Aorta (tissue), 5 donors: Measurements from ENCODE around the gene AKAP6. TPM values are rescaled to one million over a fixed set of nuclear protein-coding genes. Genes with fewer than 3 reads are reported as not detected.

Source experiments
- ATAC-seq: fragments of 200-7000 bp; cut with Tn5 transposase; one replicate; pipeline ENCODE4 v1.9.1; 2022; ENCODE audit warnings: moderate library complexity; ENCODE audit not compliant: low FRiP score
- DNase-seq, 2 donors: peaks; one replicate each; pipeline ENCODE4 v3.0.0-alpha.2; 2020
- H3K27ac ChIP-seq, 2 donors: one replicate each; pipeline ENCODE4 v1.5.1; 2013; ENCODE audit warnings: low read length in 2 of 2, mild to moderate bottlenecking in 2 of 2, moderate library complexity in 2 of 2, control low read depth in 1 of 2, inconsistent platforms in 1 of 2, low read depth in 1 of 2
- H3K27me3 ChIP-seq, 2 donors: one replicate each; pipeline ENCODE4 v1.6.1; 2013; ENCODE audit warnings: control low read depth in 1 of 2, low read length in 1 of 2, mild to moderate bottlenecking in 1 of 2, moderate library complexity in 1 of 2; ENCODE audit not compliant: insufficient read depth in 2 of 2, control insufficient read depth in 1 of 2
- H3K36me3 ChIP-seq, 2 donors: one replicate each; pipeline ENCODE4 v1.6.1; 2013; ENCODE audit warnings: control low read depth in 1 of 2, low read length in 1 of 2, mild to moderate bottlenecking in 1 of 2; ENCODE audit not compliant: insufficient read depth in 2 of 2, control insufficient read depth in 1 of 2
- H3K4me1 ChIP-seq, 2 donors: one replicate each; pipeline ENCODE4 v1.6.1; 2013; ENCODE audit warnings: low read length in 2 of 2, control low read depth in 1 of 2, mild to moderate bottlenecking in 1 of 2, moderate library complexity in 1 of 2; ENCODE audit not compliant: insufficient read depth in 2 of 2, control insufficient read depth in 1 of 2
- H3K4me3 ChIP-seq, 2 donors: one replicate each; pipeline ENCODE4 v1.5.1; 2013; ENCODE audit warnings: low read length in 2 of 2, control low read depth in 1 of 2, mild to moderate bottlenecking in 1 of 2
- H3K9me3 ChIP-seq: one replicate; pipeline ENCODE4 v1.6.1; 2013; ENCODE audit warnings: mild to moderate bottlenecking, low read length; ENCODE audit not compliant: control insufficient read depth
- WGBS, 2 donors: extraction: QIAGEN DNeasy Blood & Tissue Kit; methylation state at CpG; one replicate each; pipeline ENCODE4 v1.1.7; 2013; 5-methylcytosine and 5-hydroxymethylcytosine counted together
- intact Hi-C, 2 donors: fragments of 100-400 bp; cut with DNase I; formaldehyde crosslinking; loops; one replicate each; pipeline versions ENCODE4 v1.14.2 to v1.15.0; 2022
- polyA plus RNA-seq, 2 donors: library from polyadenylated mRNA; stranded (reverse); fragments of 200-250 nt; gene quantifications; one replicate each; pipeline ENCODE4 v1.2.3, GENCODE V29; 2013
- total RNA-seq, 2 donors: library from RNA; stranded (reverse); fragmentation: NEBNext Ultra II Directional; extraction: Animal tissue kit (Norgen Biotek cat#: 25700); gene quantifications; one replicate each; pipeline ENCODE4 v1.2.1, GENCODE V29; 2021
- donor health status: healthy with polysubstance abuse.
- donor health status: Bipolar disorder and iron deficiency.
- donor health status: DM: no; HTN: no; CAD: no.
- donor health status: DM: no; HTN: no; CAD: no.
- donor health status: DM: yes; HTN: yes; CAD: no.

The AKAP6 gene
- total and polyA plus RNA-seq, 4 donors = 7.4 to 211 (median 46.6) TPM

DNA sequence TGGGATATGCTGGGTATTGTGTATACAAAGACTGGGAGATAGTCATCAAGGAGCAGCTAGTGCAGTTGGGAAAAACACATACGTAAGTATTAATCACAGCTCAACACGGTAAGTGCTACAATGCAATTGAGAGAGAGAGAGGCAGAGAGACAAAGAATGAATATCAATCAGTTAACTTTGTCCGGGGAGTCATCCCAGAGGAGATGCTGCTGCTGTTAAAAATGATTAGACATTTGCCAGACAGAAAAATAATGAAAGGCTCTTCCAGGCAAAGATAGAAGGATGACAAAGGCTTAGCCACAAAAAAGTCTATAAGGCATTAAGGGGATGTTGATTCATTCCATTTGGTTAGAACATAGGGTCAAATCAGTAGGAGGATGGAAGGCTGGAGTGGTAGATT lies 45.1 kb downstream of the AKAP6 start:
- Histone ChIP-seq H3K27me3 (no peaks in the 10 kb centered on the region), H3K27ac (no peak overlapping the region), H3K4me1 (no peaks in the 10 kb centered on the region), H3K36me3 (no peaks in the 10 kb centered on the region), H3K4me3 (no peak overlapping the region), H3K9me3 (no peaks in the 10 kb centered on the region)
- DNase-seq = no peak
- 86 to 95% methylated on average over 3 of the region's 3 CpGs for WGBS, 2 donors
- intact Hi-C loops = loop anchor here in 1 of 2 donors (5.0 kb wide), 1 partner anchor 43 kb away; no protein-coding TSS in a partner anchor
- no peak for ATAC-seq

DNA sequence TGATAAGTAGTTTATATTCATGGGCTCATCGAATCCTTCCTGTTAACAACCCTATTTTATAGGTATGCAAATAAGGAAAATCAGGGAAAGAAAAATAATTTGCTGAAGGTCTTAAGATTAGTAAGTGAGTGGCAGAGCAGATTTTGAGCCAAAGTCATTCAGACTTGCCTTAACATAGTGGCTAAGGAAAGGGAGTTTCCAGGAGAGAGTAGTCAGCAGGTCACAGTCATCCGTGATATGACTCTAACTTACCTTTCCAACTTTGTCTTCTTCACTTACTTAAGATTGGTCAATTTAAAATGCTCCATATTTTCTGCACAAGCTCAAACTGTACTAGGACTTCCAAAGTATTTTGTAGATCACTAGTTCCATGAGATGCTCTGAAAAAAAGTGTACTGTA lies 46.6 kb downstream of the AKAP6 start:
- H3K4me3 ChIP-seq = no peak overlapping the region
- no peak for DNase-seq
- H3K4me1 ChIP-seq = no peaks in the 10 kb centered on the region
- no peaks in the 10 kb centered on the region for H3K27me3 ChIP-seq
- H3K36me3 ChIP-seq = no peaks in the 10 kb centered on the region
- H3K9me3 ChIP-seq = no peaks in the 10 kb centered on the region
- 87 to 95% methylated on average over 2 of the region's 2 CpGs for WGBS, 2 donors
- no peak overlapping the region for H3K27ac ChIP-seq
- ATAC-seq = no peak
- intact Hi-C loops = no loop called here

DNA sequence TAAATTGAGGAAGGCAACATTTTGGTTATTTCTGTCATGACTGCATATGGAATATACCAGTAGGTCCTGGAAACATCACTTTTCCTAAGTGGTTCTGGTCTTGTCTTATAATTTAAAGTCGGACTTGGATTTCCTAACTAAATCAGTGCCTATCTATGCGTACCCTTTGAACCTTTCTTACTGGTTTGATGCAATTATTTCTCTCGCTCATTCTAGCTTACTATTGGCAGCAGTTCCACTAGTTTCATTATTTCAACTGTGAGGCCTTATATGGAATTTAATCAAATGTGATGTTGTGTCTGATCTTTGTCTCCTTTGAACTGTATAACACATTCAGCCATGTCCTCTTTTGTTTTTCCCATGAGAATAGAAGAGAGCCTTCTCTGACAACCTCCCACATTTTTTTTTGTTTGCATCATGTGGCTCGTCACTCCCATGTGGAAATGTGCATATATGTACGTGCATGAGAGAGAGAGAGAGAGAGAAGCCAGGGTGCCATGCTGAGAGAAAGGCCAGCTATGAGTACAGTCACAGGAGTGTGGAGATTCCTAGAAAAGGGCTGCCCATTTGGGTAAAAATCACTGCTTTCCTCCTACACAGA lies 48.0 kb downstream of the AKAP6 start:
- Histone ChIP-seq H3K27me3 (no peaks in the 10 kb centered on the region), H3K4me1 (no peaks in the 10 kb centered on the region), H3K4me3 (no peak overlapping the region), H3K27ac (no peak overlapping the region), H3K36me3 (no peaks in the 10 kb centered on the region), H3K9me3 (no peaks in the 10 kb centered on the region)
- ATAC-seq (no peak), DNase-seq (no peak)
- intact Hi-C loops = no loop called here
- WGBS, 2 donors = 94 to 96% methylated on average over 5 of the region's 5 CpGs

DNA sequence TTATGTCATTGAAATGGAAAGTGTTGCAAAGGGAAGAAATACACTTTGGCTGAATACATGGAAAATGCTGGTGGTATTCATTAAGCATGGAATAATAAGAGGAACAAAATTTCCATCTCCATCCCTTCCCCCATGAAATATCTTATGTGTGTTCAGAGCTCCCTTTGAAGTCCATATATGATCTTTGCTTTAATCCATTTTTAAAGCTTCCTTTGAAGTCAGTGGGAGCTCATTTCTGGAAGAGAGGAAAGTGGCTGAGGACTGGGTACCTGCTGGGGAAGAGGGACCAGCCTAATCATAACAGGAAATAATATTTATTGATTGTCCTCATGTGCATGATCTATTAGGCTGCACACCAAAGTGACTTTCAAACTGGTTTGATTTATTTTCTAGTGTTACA lies 49.2 kb downstream of the AKAP6 start:
- Histone ChIP-seq H3K9me3 (no peaks in the 10 kb centered on the region), H3K4me3 (no peak overlapping the region), H3K4me1 (no peaks in the 10 kb centered on the region), H3K36me3 (no peaks in the 10 kb centered on the region), H3K27me3 (no peaks in the 10 kb centered on the region), H3K27ac (no peak overlapping the region)
- intact Hi-C loops = no loop called here
- ATAC-seq (no peak), DNase-seq (no peak)

DNA sequence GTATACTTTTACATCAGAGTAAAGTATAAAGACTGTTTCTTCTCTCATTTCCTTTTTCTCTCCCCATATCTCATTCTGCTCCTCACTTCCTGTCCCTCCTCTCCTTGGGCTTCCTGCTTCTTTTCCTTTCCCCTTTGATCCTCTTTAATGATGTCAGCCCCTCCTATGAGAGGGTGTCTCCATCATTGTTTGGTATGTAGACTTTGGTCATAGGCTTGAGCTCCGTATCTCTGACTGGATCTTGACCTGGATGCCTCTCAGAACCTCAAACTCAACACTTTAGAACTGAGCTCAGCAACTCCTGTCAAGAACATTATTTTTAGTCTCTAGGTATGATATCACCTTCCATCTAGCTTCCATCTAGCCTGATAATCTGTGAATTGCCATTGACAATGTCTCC lies 50.3 kb downstream of the AKAP6 start:
- H3K27ac ChIP-seq = no peak overlapping the region
- H3K27me3 ChIP-seq = no peaks in the 10 kb centered on the region
- H3K36me3 ChIP-seq = no peaks in the 10 kb centered on the region
- H3K4me3 ChIP-seq = no peak overlapping the region
- no peaks in the 10 kb centered on the region for H3K4me1 ChIP-seq
- no peak for DNase-seq
- intact Hi-C loops = no loop called here
- H3K9me3 ChIP-seq = no peaks in the 10 kb centered on the region
- 78 to 88% methylated on average over 1 of the region's 1 CpG for WGBS, 2 donors
- ATAC-seq = no peak

DNA sequence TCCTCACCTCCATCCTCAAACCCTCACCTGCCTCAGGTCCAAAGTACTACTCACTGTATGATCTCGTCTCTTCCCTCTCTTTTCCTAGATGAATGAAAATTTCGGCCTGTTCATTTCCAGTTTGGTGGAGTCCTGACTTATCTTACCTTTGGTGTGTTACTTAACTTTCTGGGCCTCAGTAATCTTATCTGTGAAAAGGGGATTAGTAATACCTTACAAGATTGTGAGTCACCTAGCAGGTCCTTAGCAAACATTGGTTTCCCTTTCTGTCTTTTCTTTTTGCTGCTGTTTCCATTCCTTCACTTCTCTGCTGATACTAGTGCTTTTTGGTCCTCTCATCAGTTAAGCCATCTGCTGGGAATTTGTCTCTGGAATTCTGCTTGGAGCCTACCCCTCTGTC lies 52.8 kb downstream of the AKAP6 start:
- intact Hi-C loops = no loop called here

DNA sequence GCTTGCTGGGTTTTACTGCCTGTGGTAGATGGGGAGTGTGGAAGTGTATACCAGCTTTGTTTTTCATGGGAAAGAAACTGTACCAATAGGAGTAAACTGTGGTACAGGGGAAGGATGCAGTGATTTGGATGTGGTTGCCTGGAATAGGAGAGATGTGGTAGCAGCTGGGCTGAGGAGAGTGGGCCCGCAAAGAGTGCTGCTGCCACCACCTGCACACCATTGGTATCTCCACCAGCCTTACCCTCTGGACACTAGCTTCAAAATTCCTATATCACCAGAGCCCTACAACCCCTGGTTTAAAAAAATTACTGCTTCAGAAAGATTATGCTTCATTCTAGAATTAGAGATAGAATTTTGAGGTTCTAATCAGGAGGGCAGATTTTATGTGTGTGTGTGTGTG lies 53.6 kb downstream of the AKAP6 start:
- no peak overlapping the region for H3K4me3 ChIP-seq
- no peaks in the 10 kb centered on the region for H3K4me1 ChIP-seq
- H3K9me3 ChIP-seq = no peaks in the 10 kb centered on the region
- no peak overlapping the region for H3K27ac ChIP-seq
- H3K27me3 ChIP-seq = no peaks in the 10 kb centered on the region
- WGBS, 2 donors = 80 to 85% methylated on average over 1 of the region's 1 CpG
- ATAC-seq (no peak), DNase-seq (no peak)
- no peaks in the 10 kb centered on the region for H3K36me3 ChIP-seq
- intact Hi-C loops = no loop called here

More for the DNA sequence above, 52.8 kb downstream of the AKAP6 start:
- Histone ChIP-seq H3K27me3 (no peaks in the 10 kb centered on the region), H3K27ac (no peak overlapping the region), H3K9me3 (no peaks in the 10 kb centered on the region), H3K4me1 (no peaks in the 10 kb centered on the region), H3K36me3 (no peaks in the 10 kb centered on the region), H3K4me3 (no peak overlapping the region)
- WGBS, 2 donors = 92 to 95% methylated on average over 2 of the region's 2 CpGs
- no peak for ATAC-seq
- no peak for DNase-seq

DNA sequence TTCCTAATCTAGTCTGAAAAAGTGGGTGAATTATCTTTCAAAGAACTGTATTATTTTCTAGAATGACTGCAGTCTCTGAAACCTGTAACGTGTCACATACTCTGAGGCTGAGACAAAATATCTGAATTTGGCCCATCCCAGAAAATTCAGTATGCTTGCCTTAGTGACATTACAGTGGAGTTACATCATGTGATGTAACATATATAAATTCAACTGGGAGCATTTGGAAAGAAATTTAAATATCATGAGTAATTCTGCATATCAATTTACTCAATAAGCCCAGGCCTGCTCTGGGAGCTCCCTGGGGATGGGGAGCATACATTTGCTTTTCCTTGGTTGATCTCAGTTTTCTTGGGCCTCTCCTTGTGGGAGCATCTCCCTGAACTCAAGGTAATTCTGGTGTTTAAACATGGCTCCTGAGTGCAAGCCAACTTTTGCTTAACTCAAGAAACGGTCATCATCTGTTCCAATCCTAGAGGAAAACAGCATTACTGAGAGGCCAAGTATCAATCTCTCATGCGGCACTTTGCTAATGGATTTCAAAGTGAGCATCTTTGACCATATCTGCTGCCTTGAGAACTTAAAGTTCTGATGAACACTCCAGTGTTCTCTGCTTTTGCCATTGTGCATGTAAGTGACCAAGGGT lies 54.4 kb downstream of the AKAP6 start:
- ATAC-seq (no peak), DNase-seq (no peak)
- no peak overlapping the region for H3K27ac ChIP-seq
- H3K4me3 ChIP-seq = no peak overlapping the region
- H3K27me3 ChIP-seq = no peaks in the 10 kb centered on the region
- WGBS, 2 donors = 94 to 96% methylated on average over 3 of the region's 3 CpGs
- H3K36me3 ChIP-seq = no peaks in the 10 kb centered on the region
- H3K4me1 ChIP-seq = no peaks in the 10 kb centered on the region
- intact Hi-C loops = no loop called here
- no peaks in the 10 kb centered on the region for H3K9me3 ChIP-seq

DNA sequence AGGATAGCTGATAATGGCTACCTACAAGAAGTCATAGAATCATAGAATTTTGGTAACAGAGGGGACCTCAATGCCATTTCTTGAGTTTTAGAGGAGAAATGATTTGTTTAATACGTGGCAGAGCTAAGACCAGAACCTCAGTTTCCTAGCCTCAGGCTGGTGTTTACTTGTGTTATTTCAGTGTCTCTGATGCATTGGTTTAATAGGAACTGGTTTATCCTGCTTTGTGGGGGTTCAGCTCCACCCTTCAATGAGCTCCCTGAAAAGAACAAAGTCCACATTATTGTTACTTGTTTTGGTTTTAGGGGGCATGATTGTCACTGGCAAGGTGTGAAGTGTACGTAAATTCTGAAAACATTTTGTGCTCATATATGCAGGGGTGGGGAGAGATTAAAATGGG lies 55.4 kb downstream of the AKAP6 start:
- no peaks in the 10 kb centered on the region for H3K36me3 ChIP-seq
- H3K4me3 ChIP-seq = no peak overlapping the region
- WGBS, 2 donors = 95% methylated on average over 2 of the region's 2 CpGs
- no peaks in the 10 kb centered on the region for H3K9me3 ChIP-seq
- intact Hi-C loops = no loop called here
- no peaks in the 10 kb centered on the region for H3K4me1 ChIP-seq
- no peaks in the 10 kb centered on the region for H3K27me3 ChIP-seq
- ATAC-seq = no peak
- H3K27ac ChIP-seq = no peak overlapping the region
- no peak for DNase-seq
